PC-9 (cell line): Measurements from ENCODE around the gene KL. TPM values are rescaled to one million over a fixed set of nuclear protein-coding genes. Genes with fewer than 3 reads are reported as not detected.

Source experiments
- BruUV-seq: library from RNA; stranded (reverse); fragments of 400-500 nt; replicated peaks from 2 replicates; lab custom pipeline; 2021; lab: Mats Ljungman, UMichigan
- CTCF ChIA-PET: fragments of 300-600 bp; sonication (Branson Sonifier 250); formaldehyde crosslinking; loops from one replicate; lab custom pipeline; 2022; ENCODE audit warnings: antibody characterized with exemption; lab: Charles Lee
- POLR2A ChIA-PET: fragments of 300-600 bp; sonication (Branson Sonifier 250); formaldehyde crosslinking; loops from one replicate; lab custom pipeline; 2022; ENCODE audit warnings: antibody characterized with exemption; ENCODE audit not compliant: unreplicated experiment; lab: Charles Lee
- DNase-seq, 2 experiments: peaks; one replicate each; pipeline versions ENCODE4 v3.0.0 to v3.0.0-alpha.2; 2015 to 2022; ENCODE audit warnings: mixed read lengths in 1 of 2
- H2AFZ ChIP-seq: fragments of 200-600 bp; sonication (generic); 2 replicates; pipeline ENCODE4 v1.8.1; 2017; ENCODE audit warnings: antibody characterized with exemption
- H3F3A ChIP-seq: fragments of 200-600 bp; sonication (generic); 2 replicates; pipeline ENCODE4 v1.8.1; 2017; ENCODE audit warnings: antibody characterized with exemption, mild to moderate bottlenecking, low read depth; ENCODE audit not compliant: insufficient read depth
- H3K27ac ChIP-seq: fragments of 200-600 bp; sonication (generic); 2 replicates; pipeline ENCODE4 v1.6.1; 2016; ENCODE audit warnings: mixed run types
- H3K27me3 ChIP-seq: fragments of 200-600 bp; sonication (generic); 2 replicates; pipeline ENCODE4 v1.6.1; 2016; ENCODE audit warnings: low read depth, mixed run types; ENCODE audit not compliant: insufficient read depth
- H3K36me3 ChIP-seq: fragments of 200-600 bp; sonication (generic); 2 replicates; pipeline ENCODE4 v1.6.1; 2016; ENCODE audit warnings: low read depth, mixed run types
- H3K4me1 ChIP-seq: fragments of 200-600 bp; sonication (generic); replicated peaks from 2 replicates; pipeline ENCODE4 v1.6.1; 2016; ENCODE audit warnings: mixed run types; ENCODE audit not compliant: insufficient read depth
- H3K4me2 ChIP-seq: fragments of 200-600 bp; sonication (generic); 2 replicates; pipeline ENCODE4 v1.6.1; 2017; ENCODE audit warnings: mixed run types
- H3K4me3 ChIP-seq: fragments of 200-600 bp; sonication (generic); 2 replicates; pipeline ENCODE4 v1.6.1; 2016; ENCODE audit warnings: mixed run types
- H3K79me2 ChIP-seq: fragments of 200-600 bp; sonication (generic); 2 replicates; pipeline ENCODE4 v1.6.1; 2017; ENCODE audit warnings: low read depth, mixed run types
- H3K9me2 ChIP-seq: fragments of 200-600 bp; sonication (generic); 2 replicates; pipeline ENCODE4 v1.8.1; 2017; ENCODE audit warnings: mild to moderate bottlenecking; ENCODE audit not compliant: insufficient read depth
- H3K9me3 ChIP-seq: fragments of 200-600 bp; sonication (generic); 2 replicates; pipeline ENCODE4 v1.8.1; 2016; ENCODE audit warnings: low read depth; ENCODE audit not compliant: insufficient read depth
- H4K20me1 ChIP-seq: fragments of 200-600 bp; sonication (generic); 2 replicates; pipeline ENCODE4 v1.8.1; 2017; ENCODE audit not compliant: insufficient read depth
- EZH2 ChIP-seq: fragments of 200-600 bp; sonication (generic); IDR thresholded peaks from 2 replicates; pipeline ENCODE4 v1.8.0; 2017; ENCODE audit warnings: antibody characterized with exemption, low read depth
- intact Hi-C: fragments of 100-400 bp; cut with micrococcal nuclease; formaldehyde crosslinking; loops from one replicate; pipeline ENCODE4 v1.10.0; 2022; ENCODE audit not compliant: unreplicated experiment
- total RNA-seq: library from RNA; stranded (reverse); gene quantifications from 2 replicates; pipeline ENCODE4 v1.2.3, GENCODE V29; 2021
- TF ChIP-seq, protein P1 (sequence below): fragments of 200-600 bp; sonication (generic); conservative IDR thresholded peaks from 2 replicates; pipeline ENCODE4 v1.6.1; 2017; ENCODE audit warnings: mixed run types, antibody characterized with exemption, mild to moderate bottlenecking, moderate library complexity

KL gene
- total RNA-seq, 1 experiment from 2014 or later, result 1.4 TPM

DNA sequence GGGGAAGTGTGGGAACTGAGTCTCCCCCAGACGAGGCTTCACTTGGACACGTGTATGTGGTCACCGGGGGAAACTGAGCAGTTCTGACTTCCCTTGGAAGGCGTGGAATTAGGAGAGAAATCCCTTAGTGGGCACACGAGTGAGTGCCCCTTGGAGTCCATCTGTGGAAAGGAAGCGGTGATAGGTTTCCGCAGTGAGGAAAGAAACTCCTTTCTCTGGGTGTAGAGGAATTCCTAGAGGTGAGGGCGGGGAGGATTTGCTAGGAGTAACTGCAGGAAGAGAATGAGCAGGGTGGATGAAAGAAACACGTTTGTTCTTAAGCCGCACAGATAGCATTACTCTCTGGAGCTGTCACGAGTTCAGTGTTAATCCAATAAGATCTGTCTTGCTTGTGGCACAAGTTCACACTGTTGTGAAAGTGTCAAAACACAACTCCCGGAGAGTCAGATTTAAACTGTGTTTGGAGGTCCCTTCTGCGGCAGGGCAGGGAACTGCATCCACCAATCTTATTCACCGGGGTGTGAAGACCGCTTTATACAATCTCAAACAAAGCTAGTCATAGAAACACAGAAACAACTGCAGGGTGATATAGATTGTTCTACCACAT lies 1.2 kb downstream of the KL start:
- intact Hi-C loops, result loop anchor here (5.0 to 10.0 kb wide), 3 partner anchors 115 to 323 kb away; no protein-coding TSS in a partner anchor
- Histone ChIP-seq H3K9me2 (no peaks in the 10 kb centered on the region), H3K4me3 (no peak overlapping the region), H3K79me2 (no peaks in the 10 kb centered on the region), H3K27ac (no peak overlapping the region), H3F3A (no peaks in the 10 kb centered on the region), H4K20me1 (no peaks in the 10 kb centered on the region), H3K36me3 (no peaks in the 10 kb centered on the region), H3K4me1 (peaks cover 17% of the 10 kb centered on the region; the same call in 1 of the 2 replicates), H3K4me2 (no peak overlapping the region), H3K9me3 (no peaks in the 10 kb centered on the region), H3K27me3 (no peaks in the 10 kb centered on the region), H2AFZ (no peak overlapping the region; the same call in 1 of the 2 replicates)
- no peak for TF ChIP-seq EZH2
- TF ChIP-seq, protein P1, sequence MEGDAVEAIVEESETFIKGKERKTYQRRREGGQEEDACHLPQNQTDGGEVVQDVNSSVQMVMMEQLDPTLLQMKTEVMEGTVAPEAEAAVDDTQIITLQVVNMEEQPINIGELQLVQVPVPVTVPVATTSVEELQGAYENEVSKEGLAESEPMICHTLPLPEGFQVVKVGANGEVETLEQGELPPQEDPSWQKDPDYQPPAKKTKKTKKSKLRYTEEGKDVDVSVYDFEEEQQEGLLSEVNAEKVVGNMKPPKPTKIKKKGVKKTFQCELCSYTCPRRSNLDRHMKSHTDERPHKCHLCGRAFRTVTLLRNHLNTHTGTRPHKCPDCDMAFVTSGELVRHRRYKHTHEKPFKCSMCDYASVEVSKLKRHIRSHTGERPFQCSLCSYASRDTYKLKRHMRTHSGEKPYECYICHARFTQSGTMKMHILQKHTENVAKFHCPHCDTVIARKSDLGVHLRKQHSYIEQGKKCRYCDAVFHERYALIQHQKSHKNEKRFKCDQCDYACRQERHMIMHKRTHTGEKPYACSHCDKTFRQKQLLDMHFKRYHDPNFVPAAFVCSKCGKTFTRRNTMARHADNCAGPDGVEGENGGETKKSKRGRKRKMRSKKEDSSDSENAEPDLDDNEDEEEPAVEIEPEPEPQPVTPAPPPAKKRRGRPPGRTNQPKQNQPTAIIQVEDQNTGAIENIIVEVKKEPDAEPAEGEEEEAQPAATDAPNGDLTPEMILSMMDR, result no peak
- DNase-seq, result peak in 1 of 2 experiments; percentile 17
- ChIA-PET POLR2A (interaction anchor here (0.6 kb wide), 2 partner anchors 553 to 702 kb away, joined by 3 read pairs; partner anchors contain the start of genes BRCA2 and ZAR1L), CTCF (no interaction called here)
- BruUV-seq, result no TSS peak

DNA sequence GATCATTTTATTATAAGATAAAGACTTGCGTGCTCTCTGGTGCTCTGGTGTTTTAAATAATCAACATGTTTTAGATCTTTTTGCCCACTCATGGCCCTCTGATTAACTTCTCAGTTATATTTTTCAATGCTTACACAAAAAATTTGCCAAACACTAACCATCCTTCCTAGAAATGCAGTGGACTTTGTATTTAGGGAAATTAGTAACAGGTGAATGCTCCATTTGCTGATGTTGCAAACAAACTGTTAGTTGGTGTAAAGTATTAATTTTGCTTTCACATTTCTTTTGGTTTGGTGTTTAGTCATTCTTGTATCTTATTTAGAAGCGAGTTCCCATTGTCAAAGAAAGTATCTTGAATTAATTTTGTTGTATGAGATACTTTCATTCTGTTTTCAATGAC lies 2.7 kb downstream of the KL start:
- intact Hi-C loops, result loop anchor here (5.0 to 10.0 kb wide), 3 partner anchors 113 to 324 kb away; no protein-coding TSS in a partner anchor
- peaks cover 10% of the 10 kb centered on the region; the same call in 1 of the 2 replicates for H3K4me1 ChIP-seq
- no peaks in the 10 kb centered on the region for H3F3A ChIP-seq
- TF ChIP-seq EZH2, result no peak
- TF ChIP-seq, protein P1, result no peak
- H4K20me1 ChIP-seq, result no peaks in the 10 kb centered on the region
- ChIA-PET POLR2A (no interaction called here), CTCF (no interaction called here)
- no peak overlapping the region for H3K4me2 ChIP-seq
- no peak for DNase-seq
- H3K27ac ChIP-seq, result no peak overlapping the region
- no peaks in the 10 kb centered on the region for H3K9me3 ChIP-seq
- no peaks in the 10 kb centered on the region for H3K9me2 ChIP-seq
- H2AFZ ChIP-seq, result no peak overlapping the region
- H3K4me3 ChIP-seq, result no peak overlapping the region
- no peaks in the 10 kb centered on the region for H3K79me2 ChIP-seq
- no peaks in the 10 kb centered on the region for H3K27me3 ChIP-seq
- no TSS peak for BruUV-seq
- no peaks in the 10 kb centered on the region for H3K36me3 ChIP-seq

DNA sequence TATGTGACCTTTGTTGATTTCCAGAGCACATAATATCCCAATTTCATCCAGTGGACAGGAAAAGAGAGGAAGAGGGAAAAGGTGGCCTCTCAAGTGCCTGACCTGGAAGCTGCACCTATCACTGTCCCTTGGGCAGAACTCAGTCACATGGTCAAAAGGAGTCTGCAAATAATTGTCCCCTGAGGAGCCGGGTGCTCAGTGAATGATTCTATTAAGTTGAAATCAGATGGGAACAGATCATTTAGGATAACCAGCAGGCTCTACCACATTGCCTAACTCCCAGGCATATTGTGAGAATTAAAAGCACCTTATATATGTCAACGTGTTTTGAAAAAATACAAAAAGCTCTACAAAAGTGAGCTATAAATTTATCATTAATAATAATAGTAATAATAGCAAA lies 6.8 kb downstream of the KL start:
- Histone ChIP-seq H3K27me3 (no peaks in the 10 kb centered on the region), H3K79me2 (no peaks in the 10 kb centered on the region), H4K20me1 (no peaks in the 10 kb centered on the region), H3K9me3 (no peaks in the 10 kb centered on the region), H3F3A (no peaks in the 10 kb centered on the region), H3K4me2 (no peak overlapping the region), H3K4me3 (no peak overlapping the region), H3K27ac (no peak overlapping the region), H2AFZ (no peak overlapping the region), H3K4me1 (no peaks in the 10 kb centered on the region), H3K36me3 (no peaks in the 10 kb centered on the region), H3K9me2 (no peaks in the 10 kb centered on the region)
- no peak for DNase-seq
- CTCF ChIA-PET, result no interaction called here
- intact Hi-C loops, result no loop called here
- BruUV-seq, result no TSS peak
- TF ChIP-seq EZH2, result no peak
- POLR2A ChIA-PET, result no interaction called here
